ENCODE results near the gene CERKL.

DNA sequence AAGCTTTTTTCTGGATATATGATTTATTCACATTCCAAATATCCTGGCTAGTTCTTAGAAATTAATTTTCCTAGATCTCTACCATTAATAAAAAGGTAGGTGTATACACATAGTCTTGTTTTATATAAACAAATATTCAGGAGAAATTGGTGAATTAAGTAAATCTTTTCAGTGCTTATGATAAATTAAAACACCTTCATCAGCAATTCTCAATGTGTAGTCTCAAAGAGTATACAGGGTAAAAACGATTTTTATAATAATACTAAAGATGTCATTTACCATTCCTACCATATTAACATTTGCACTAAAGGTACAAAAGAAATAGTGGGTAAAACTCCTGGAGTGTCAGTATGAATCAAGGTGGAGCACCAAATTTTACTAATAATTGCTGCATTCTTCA lies 40.2 kb downstream of the CERKL start:
- TF ChIP-seq CTCF (IDR thresholded peaks at IDR 0.05) (no peak), POLR2A (IDR thresholded peaks at IDR 0.05) (no peak)
